GM12873 (cell line): Measurements from ENCODE around the gene WDR77.

Experiments used
- CTCF ChIP-seq: IDR thresholded peaks from 2 replicates; pipeline ENCODE4 v1.5.1; 2012; ENCODE audit warnings: low read depth, mild to moderate bottlenecking, moderate library complexity, low read length, control low read depth; ENCODE audit not compliant: insufficient read depth; ENCODE audit errors: missing control alignments

The WDR77 gene

GRCh38 chr1:111476761-111477309, 27.8 kb upstream of the WDR77 start:
- no peak for TF ChIP-seq CTCF

- no peak for TF ChIP-seq CTCF
Measured at GRCh38 chr1:111476214-111476613, 27.2 kb upstream of the WDR77 start.

- no peak for TF ChIP-seq CTCF
Measured at GRCh38 chr1:111475701-111476100, 26.6 kb upstream of the WDR77 start.

- TF ChIP-seq CTCF: no peak
Measured at GRCh38 chr1:111474521-111474920, 25.5 kb upstream of the WDR77 start.

GRCh38 chr1:111474106-111474505, 25.1 kb upstream of the WDR77 start:
- TF ChIP-seq CTCF: no peak

GRCh38 chr1:111471538-111471937, 22.5 kb upstream of the WDR77 start:
- TF ChIP-seq CTCF: no peak

GRCh38 chr1:111471012-111471411, 22.0 kb upstream of the WDR77 start:
- no peak for TF ChIP-seq CTCF
